ENCODE results near the gene HIPK2. TPM values are rescaled to one million over a fixed set of nuclear protein-coding genes. Genes with fewer than 3 reads are reported as not detected.

Gene HIPK2
- total RNA-seq, 3 donors from 2014 or later = 20.3 to 26.8 (median 26.1) TPM

GRCh38 chr7:139576179-139576973 lies 201.4 kb downstream of the HIPK2 start:
- Mint-ChIP-seq H3K36me3 (ENCODE audit: insufficient read depth) (peaks cover 27% of the 10 kb centered on the region), H3K9me3 (no peaks in the 10 kb centered on the region), H3K4me3 (no peak overlapping the region), H3K4me1 (ENCODE audit: low read depth) (no peaks in the 10 kb centered on the region), H3K27me3 (ENCODE audit: low read depth) (no peaks in the 10 kb centered on the region)
- ATAC-seq (no peak), DNase-seq (no peak)

- no peaks in the 10 kb centered on the region for H3K4me1 Mint-ChIP-seq (ENCODE audit: low read depth)
- DNase-seq = no peak
- no peak overlapping the region for H3K4me3 Mint-ChIP-seq
- ATAC-seq = no peak
- peaks cover 35% of the 10 kb centered on the region for H3K36me3 Mint-ChIP-seq (ENCODE audit: insufficient read depth)
- H3K27me3 Mint-ChIP-seq (ENCODE audit: low read depth) = no peaks in the 10 kb centered on the region
- H3K9me3 Mint-ChIP-seq = no peaks in the 10 kb centered on the region
Measured at GRCh38 chr7:139575338-139575680, 202.5 kb downstream of the HIPK2 start.

DNA sequence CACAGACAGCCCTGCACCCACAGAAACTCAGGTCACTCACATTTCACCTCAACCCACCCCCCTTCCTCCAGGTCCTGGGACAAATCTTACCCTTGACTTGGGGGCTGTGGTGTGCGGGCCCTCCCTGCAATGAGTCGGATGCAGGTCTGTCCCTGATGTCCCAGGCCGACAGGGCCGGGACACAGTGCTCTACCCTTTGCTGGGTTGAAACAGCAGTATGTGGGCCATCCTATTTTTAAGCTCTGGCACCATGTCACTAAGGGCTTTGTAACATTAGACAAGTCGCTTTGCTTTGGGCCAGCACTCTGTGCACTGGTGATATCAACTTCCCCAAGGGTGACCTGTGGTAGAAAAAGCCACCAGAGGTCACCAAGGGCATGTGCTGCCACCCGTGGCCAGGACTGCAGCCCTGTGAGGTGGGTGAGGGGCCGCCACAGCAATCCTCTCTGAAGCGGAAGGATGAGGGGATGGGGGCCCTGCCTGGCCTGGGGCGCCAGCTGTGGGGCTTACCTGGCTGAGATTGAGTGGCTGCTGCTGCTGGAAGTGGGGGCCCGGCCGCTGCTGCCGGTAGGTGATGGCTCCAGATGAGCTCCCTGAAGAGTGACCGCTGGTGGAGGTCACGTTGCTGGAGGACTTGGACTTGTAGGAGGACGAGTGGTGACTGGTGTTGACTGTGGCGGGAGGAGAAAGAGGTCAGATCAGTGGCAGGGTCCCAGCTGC lies 203.0 kb downstream of the HIPK2 start:
- Mint-ChIP-seq H3K4me3 (no peak overlapping the region), H3K27me3 (ENCODE audit: low read depth) (no peaks in the 10 kb centered on the region), H3K9me3 (no peaks in the 10 kb centered on the region), H3K4me1 (ENCODE audit: low read depth) (no peaks in the 10 kb centered on the region), H3K36me3 (ENCODE audit: insufficient read depth) (peaks cover 34% of the 10 kb centered on the region)
- DNase-seq (no peak), ATAC-seq (no peak)

GRCh38 chr7:139573871-139574270 lies 203.9 kb downstream of the HIPK2 start:
- Mint-ChIP-seq H3K4me3 (no peak overlapping the region), H3K9me3 (no peaks in the 10 kb centered on the region), H3K27me3 (ENCODE audit: low read depth) (no peaks in the 10 kb centered on the region), H3K36me3 (ENCODE audit: insufficient read depth) (peaks cover 28% of the 10 kb centered on the region), H3K4me1 (ENCODE audit: low read depth) (no peaks in the 10 kb centered on the region)
- DNase-seq = no peak
- ATAC-seq = no peak

DNA sequence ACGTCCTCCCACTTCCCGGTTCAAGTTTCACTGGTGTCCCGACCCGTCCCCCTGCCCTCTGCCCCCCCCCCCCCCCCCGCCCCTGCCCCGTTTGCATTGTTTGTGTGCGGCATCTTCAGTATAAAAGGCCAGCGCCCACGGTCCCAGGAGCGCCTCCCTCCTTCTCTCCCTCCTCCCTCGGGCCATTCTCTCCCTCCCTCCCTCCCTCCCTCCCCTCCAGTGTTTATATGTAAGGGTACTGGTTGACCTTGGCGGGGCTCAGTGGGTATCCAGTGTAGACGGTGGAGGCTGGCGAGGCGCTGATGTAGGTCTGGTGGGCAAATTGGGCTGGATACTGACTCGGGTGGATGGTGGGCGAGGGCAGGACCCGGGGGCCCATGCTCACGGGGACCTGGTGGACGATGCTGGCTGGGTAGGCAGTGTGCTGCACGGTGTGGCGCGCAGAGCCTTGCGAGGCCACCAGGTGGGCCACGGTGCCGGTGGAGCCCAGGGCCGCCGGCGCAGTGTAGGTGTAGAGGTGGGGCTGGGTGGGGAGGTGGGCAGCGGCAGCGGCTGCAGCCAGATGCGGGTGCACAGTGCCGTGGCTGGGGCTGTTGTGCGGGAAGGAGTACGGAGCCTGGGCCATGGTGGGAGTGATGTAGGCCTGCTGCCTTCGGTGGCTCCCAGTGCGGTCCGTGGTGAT lies 205.0 kb downstream of the HIPK2 start:
- Mint-ChIP-seq H3K4me3 (no peak overlapping the region), H3K9me3 (no peaks in the 10 kb centered on the region), H3K27me3 (ENCODE audit: low read depth) (no peaks in the 10 kb centered on the region), H3K36me3 (ENCODE audit: insufficient read depth) (peaks cover 33% of the 10 kb centered on the region), H3K4me1 (ENCODE audit: low read depth) (peaks cover 3% of the 10 kb centered on the region)
- DNase-seq = no peak
- no peak for ATAC-seq

GRCh38 chr7:139572071-139572470 lies 205.7 kb downstream of the HIPK2 start:
- ATAC-seq = no peak
- Mint-ChIP-seq H3K4me1 (ENCODE audit: low read depth) (peaks cover 4% of the 10 kb centered on the region), H3K4me3 (no peak overlapping the region), H3K9me3 (no peaks in the 10 kb centered on the region), H3K36me3 (ENCODE audit: insufficient read depth) (peaks cover 29% of the 10 kb centered on the region), H3K27me3 (ENCODE audit: low read depth) (no peaks in the 10 kb centered on the region)
- no peak for DNase-seq

DNA sequence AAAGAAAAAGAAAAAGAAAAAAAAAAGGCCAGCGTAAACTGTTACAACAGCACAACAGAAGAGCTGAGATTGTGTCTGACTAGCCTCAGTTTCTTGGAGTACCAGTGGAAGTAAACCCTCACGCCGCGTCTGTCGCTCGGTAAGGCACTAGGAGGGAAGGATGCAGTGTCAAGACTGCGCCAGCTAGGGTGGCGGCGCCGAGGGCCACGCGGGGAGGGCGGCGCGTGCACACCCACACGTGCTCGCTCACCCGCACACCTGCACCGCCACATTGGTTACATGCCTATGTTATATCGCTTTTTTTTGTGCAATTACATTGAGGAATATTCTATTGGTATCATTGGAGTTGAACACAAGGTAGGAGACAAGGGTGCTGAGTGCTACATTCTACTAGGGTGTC lies 206.1 kb downstream of the HIPK2 start:
- H3K36me3 Mint-ChIP-seq (ENCODE audit: insufficient read depth) = peaks cover 28% of the 10 kb centered on the region
- H3K4me1 Mint-ChIP-seq (ENCODE audit: low read depth) = peaks cover 5% of the 10 kb centered on the region
- no peaks in the 10 kb centered on the region for H3K9me3 Mint-ChIP-seq
- no peaks in the 10 kb centered on the region for H3K27me3 Mint-ChIP-seq (ENCODE audit: low read depth)
- H3K4me3 Mint-ChIP-seq = no peak overlapping the region
- no peak for ATAC-seq
- no peak for DNase-seq

GRCh38 chr7:139571190-139571589 lies 206.6 kb downstream of the HIPK2 start:
- Mint-ChIP-seq H3K4me3 (no peak overlapping the region), H3K27me3 (ENCODE audit: low read depth) (no peaks in the 10 kb centered on the region), H3K36me3 (ENCODE audit: insufficient read depth) (peaks cover 28% of the 10 kb centered on the region), H3K9me3 (no peaks in the 10 kb centered on the region), H3K4me1 (ENCODE audit: low read depth) (peaks cover 6% of the 10 kb centered on the region)
- ATAC-seq = no peak
- DNase-seq = no peak

- H3K27me3 Mint-ChIP-seq (ENCODE audit: low read depth) = no peaks in the 10 kb centered on the region
- no peak for DNase-seq
- peaks cover 10% of the 10 kb centered on the region for H3K4me1 Mint-ChIP-seq (ENCODE audit: low read depth)
- no peaks in the 10 kb centered on the region for H3K9me3 Mint-ChIP-seq
- no peak for ATAC-seq
- H3K36me3 Mint-ChIP-seq (ENCODE audit: insufficient read depth) = peaks cover 28% of the 10 kb centered on the region
- H3K4me3 Mint-ChIP-seq = no peak overlapping the region
Measured at GRCh38 chr7:139570626-139571025, 207.2 kb downstream of the HIPK2 start.

- H3K4me3 Mint-ChIP-seq = no peak overlapping the region
- H3K9me3 Mint-ChIP-seq = no peaks in the 10 kb centered on the region
- peaks cover 10% of the 10 kb centered on the region for H3K4me1 Mint-ChIP-seq (ENCODE audit: low read depth)
- no peaks in the 10 kb centered on the region for H3K27me3 Mint-ChIP-seq (ENCODE audit: low read depth)
- ATAC-seq (no peak), DNase-seq (no peak)
- peaks cover 26% of the 10 kb centered on the region for H3K36me3 Mint-ChIP-seq (ENCODE audit: insufficient read depth)
Measured at GRCh38 chr7:139570119-139570518, 207.7 kb downstream of the HIPK2 start.

- Mint-ChIP-seq H3K4me1 (ENCODE audit: low read depth) (peaks cover 14% of the 10 kb centered on the region), H3K27me3 (ENCODE audit: low read depth) (no peaks in the 10 kb centered on the region), H3K4me3 (no peak overlapping the region), H3K9me3 (no peaks in the 10 kb centered on the region), H3K36me3 (ENCODE audit: insufficient read depth) (peaks cover 20% of the 10 kb centered on the region)
- no peak for DNase-seq
- ATAC-seq = no peak
Measured at GRCh38 chr7:139568813-139569490, 208.8 kb downstream of the HIPK2 start.

GRCh38 chr7:139568346-139568675 lies 209.5 kb downstream of the HIPK2 start:
- peaks cover 21% of the 10 kb centered on the region for H3K36me3 Mint-ChIP-seq (ENCODE audit: insufficient read depth)
- DNase-seq = no peak
- H3K4me1 Mint-ChIP-seq (ENCODE audit: low read depth) = peaks cover 14% of the 10 kb centered on the region
- H3K4me3 Mint-ChIP-seq = no peak overlapping the region
- H3K27me3 Mint-ChIP-seq (ENCODE audit: low read depth) = no peaks in the 10 kb centered on the region
- H3K9me3 Mint-ChIP-seq = no peaks in the 10 kb centered on the region
- no peak for ATAC-seq

DNA sequence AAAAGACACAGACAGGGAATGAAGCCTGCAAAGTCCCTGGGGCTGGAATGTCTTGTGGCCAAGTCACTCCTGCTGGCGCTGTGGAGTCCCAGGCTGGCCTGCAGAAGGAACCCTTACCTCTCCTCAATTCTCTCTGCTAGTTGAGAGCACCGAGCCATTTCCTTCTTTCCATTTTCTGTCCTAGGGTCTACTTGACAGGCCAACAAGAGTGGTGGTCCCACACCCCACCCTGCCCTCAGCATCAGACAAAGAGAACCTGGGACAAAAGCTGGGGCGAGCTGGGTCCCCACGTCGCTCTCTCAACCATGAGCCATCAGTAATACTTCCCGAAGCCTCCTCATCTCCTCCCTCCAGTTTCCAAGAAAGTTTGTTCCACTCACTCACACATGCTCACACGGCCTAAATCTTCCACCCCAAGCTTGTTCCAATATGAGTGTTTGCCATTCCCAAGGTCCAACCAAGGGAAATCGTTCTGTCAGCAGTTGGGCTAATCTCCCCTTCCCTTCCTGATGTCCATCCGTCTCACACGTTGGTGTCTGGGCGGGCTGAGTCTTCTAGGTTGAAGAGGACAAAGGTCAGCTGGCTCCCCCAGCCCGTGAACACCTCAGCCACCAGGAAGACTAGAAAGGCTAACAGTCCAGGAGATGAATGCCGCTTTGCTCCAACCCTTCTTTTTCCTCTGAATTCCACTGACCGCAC lies 210.0 kb downstream of the HIPK2 start:
- no peaks in the 10 kb centered on the region for H3K27me3 Mint-ChIP-seq (ENCODE audit: low read depth)
- ATAC-seq (no peak), DNase-seq (no peak)
- no peak overlapping the region for H3K4me3 Mint-ChIP-seq
- peaks cover 14% of the 10 kb centered on the region for H3K4me1 Mint-ChIP-seq (ENCODE audit: low read depth)
- H3K9me3 Mint-ChIP-seq = no peaks in the 10 kb centered on the region
- peaks cover 18% of the 10 kb centered on the region for H3K36me3 Mint-ChIP-seq (ENCODE audit: insufficient read depth)
